ENCODE measurements around the gene ACTL8. TPM values are rescaled to one million over a fixed set of nuclear protein-coding genes. Genes with fewer than 3 reads are reported as not detected.

ACTL8 gene
- polyA plus RNA-seq, 1 donor (not counting 4 experiments of a cell fraction or from before 2014, with no cell fraction given) = not detected

DNA sequence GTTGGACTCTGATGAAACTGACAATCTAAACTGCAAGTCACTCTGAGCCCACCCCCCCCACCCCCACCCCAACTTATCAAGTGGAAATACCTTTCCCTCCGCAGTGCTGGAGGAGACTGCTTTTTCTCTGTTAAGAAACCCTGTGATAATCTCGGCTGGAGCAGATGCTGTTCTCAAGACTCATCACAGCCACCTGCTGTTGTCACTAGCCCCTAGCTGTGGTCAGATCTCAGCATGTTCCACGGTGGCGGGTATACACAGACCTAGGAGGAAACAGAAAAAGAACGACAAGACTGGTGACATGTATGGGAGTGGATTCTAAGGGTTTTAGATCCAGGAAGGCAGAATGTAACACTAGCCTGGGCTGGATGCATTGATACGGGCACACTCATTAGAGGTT, 2.3 kb downstream of the ACTL8 start:
- no peak for FAIRE-seq
- dilution Hi-C loops (cut with MboI; ENCODE audit: extremely low pct_ligation_motif_present, low sequenced_read_pairs) = no loop called here
- Histone ChIP-seq H3K36me3 (ENCODE audit: control insufficient read depth in 2 of 2, extremely low read depth in 1 of 2, insufficient read depth in 2 of 2, low read length in 2 of 2) (no peaks in the 10 kb centered on the region), H3K9ac (ENCODE audit: control insufficient read depth, extremely low read depth, insufficient read depth, low read length) (no peak overlapping the region), H3K9me3 (ENCODE audit: control insufficient read depth, low read depth, low read length) (peaks cover 9% of the 10 kb centered on the region), H3K9me1 (ENCODE audit: control insufficient read depth, extremely low read depth, insufficient read depth, low read length) (no peaks in the 10 kb centered on the region), H3K79me2 (ENCODE audit: control insufficient read depth, insufficient read depth, low read length) (no peaks in the 10 kb centered on the region), H3K4me3 (ENCODE audit: control insufficient read depth in 2 of 3, extremely low read depth in 1 of 3, insufficient read depth in 2 of 3, low read depth in 1 of 3, low read length in 3 of 3) (no peak overlapping the region), H3K27me3 (ENCODE audit: control insufficient read depth, extremely low read depth, insufficient read depth, low read length) (no peaks in the 10 kb centered on the region), H4K20me1 (ENCODE audit: control insufficient read depth, extremely low read depth, insufficient read depth, low read length) (no peaks in the 10 kb centered on the region), H3K27ac (ENCODE audit: control insufficient read depth, insufficient read depth, low read length) (no peak overlapping the region), H3K4me2 (ENCODE audit: control insufficient read depth, extremely low read depth, insufficient read depth, low read depth, low read length) (no peak overlapping the region), H2AFZ (ENCODE audit: control insufficient read depth, low read length) (no peak overlapping the region), H3K4me1 (ENCODE audit: control insufficient read depth, extremely low read depth, insufficient read depth, low read length) (no peaks in the 10 kb centered on the region)
- TF ChIP-seq, protein P1, sequence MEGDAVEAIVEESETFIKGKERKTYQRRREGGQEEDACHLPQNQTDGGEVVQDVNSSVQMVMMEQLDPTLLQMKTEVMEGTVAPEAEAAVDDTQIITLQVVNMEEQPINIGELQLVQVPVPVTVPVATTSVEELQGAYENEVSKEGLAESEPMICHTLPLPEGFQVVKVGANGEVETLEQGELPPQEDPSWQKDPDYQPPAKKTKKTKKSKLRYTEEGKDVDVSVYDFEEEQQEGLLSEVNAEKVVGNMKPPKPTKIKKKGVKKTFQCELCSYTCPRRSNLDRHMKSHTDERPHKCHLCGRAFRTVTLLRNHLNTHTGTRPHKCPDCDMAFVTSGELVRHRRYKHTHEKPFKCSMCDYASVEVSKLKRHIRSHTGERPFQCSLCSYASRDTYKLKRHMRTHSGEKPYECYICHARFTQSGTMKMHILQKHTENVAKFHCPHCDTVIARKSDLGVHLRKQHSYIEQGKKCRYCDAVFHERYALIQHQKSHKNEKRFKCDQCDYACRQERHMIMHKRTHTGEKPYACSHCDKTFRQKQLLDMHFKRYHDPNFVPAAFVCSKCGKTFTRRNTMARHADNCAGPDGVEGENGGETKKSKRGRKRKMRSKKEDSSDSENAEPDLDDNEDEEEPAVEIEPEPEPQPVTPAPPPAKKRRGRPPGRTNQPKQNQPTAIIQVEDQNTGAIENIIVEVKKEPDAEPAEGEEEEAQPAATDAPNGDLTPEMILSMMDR (optimal IDR thresholded peaks at IDR 0.05 in 1 of 3, IDR thresholded peaks at IDR 0.05 in 1 of 3, conservative IDR thresholded peaks at IDR 0.05 in 1 of 3; ENCODE audit: extremely low read depth in 1 of 3, insufficient read depth in 2 of 3, low read length in 3 of 3) = no peak
- TF ChIP-seq EZH2 (IDR thresholded peaks at IDR 0.05; ENCODE audit: low read length) = no peak
- DNase-seq (ENCODE audit: low read depth, low spot score) = no peak

DNA sequence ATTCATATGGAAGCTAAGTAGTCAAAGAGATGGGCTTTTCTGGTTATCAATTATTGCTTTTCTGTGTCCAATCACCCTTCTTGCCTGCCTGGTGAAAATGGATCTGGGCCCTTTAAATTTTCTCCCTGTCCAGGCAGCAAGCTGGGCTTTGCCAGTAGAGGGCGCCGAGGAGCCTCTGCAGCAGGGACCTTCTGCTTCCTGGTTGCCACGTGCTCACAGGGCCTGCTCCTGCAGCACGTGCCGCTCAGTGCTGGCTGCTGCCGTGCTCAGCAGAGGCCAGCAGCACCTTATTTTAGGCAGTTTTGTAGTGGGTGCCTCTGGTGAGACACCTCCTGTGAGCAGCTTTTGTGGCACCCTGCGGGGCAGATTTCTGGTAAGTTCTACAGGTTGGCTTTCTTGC, 4.0 kb downstream of the ACTL8 start:
- Histone ChIP-seq H3K9ac (ENCODE audit: control insufficient read depth, extremely low read depth, insufficient read depth, low read length) (no peak overlapping the region), H3K4me3 (ENCODE audit: control insufficient read depth in 2 of 3, extremely low read depth in 1 of 3, insufficient read depth in 2 of 3, low read depth in 1 of 3, low read length in 3 of 3) (no peak overlapping the region), H3K36me3 (ENCODE audit: control insufficient read depth in 2 of 2, extremely low read depth in 1 of 2, insufficient read depth in 2 of 2, low read length in 2 of 2) (no peaks in the 10 kb centered on the region), H2AFZ (ENCODE audit: control insufficient read depth, low read length) (no peak overlapping the region), H4K20me1 (ENCODE audit: control insufficient read depth, extremely low read depth, insufficient read depth, low read length) (no peaks in the 10 kb centered on the region), H3K9me1 (ENCODE audit: control insufficient read depth, extremely low read depth, insufficient read depth, low read length) (no peaks in the 10 kb centered on the region), H3K27ac (ENCODE audit: control insufficient read depth, insufficient read depth, low read length) (no peak overlapping the region), H3K79me2 (ENCODE audit: control insufficient read depth, insufficient read depth, low read length) (no peaks in the 10 kb centered on the region), H3K9me3 (ENCODE audit: control insufficient read depth, low read depth, low read length) (peaks cover 9% of the 10 kb centered on the region), H3K4me2 (ENCODE audit: control insufficient read depth, extremely low read depth, insufficient read depth, low read depth, low read length) (no peak overlapping the region), H3K4me1 (ENCODE audit: control insufficient read depth, extremely low read depth, insufficient read depth, low read length) (no peaks in the 10 kb centered on the region), H3K27me3 (ENCODE audit: control insufficient read depth, extremely low read depth, insufficient read depth, low read length) (no peaks in the 10 kb centered on the region)
- TF ChIP-seq, protein P1 (optimal IDR thresholded peaks at IDR 0.05 in 1 of 3, IDR thresholded peaks at IDR 0.05 in 1 of 3, conservative IDR thresholded peaks at IDR 0.05 in 1 of 3; ENCODE audit: extremely low read depth in 1 of 3, insufficient read depth in 2 of 3, low read length in 3 of 3) = peak in 2 of 3 experiments; percentile 16 to 23
- TF ChIP-seq EZH2 (IDR thresholded peaks at IDR 0.05; ENCODE audit: low read length) = no peak
- dilution Hi-C loops (cut with MboI; ENCODE audit: extremely low pct_ligation_motif_present, low sequenced_read_pairs) = no loop called here
- DNase-seq (ENCODE audit: low read depth, low spot score) (no peak), FAIRE-seq (no peak)

All from keratinocyte (primary cell).